Stimulated activated memory B cell treated with anti-CD40 and anti-IgM and Interleukin-4, amounts not matched to agents 10 μg/mL and 1 μg/mL and 100 μg/mL, for 72 hours (primary cell): ENCODE data around the gene ANKRD33B.
"Not testable (repeated sequence)": the region's sequence is repeated elsewhere in the genome, so short reads cannot be mapped to it uniquely, and the experiment has no call there.

Experiments
- ATAC-seq: fragments of 150-1000 bp; cut with Tn5 transposase; 2 replicates; pipeline ENCODE4 v1.10.0; 2021
- H3K27ac Mint-ChIP-seq: one replicate; pipeline ENCODE4 v1.8.0; 2022; ENCODE audit warnings: mild to moderate bottlenecking, mixed read lengths
- H3K27me3 Mint-ChIP-seq: one replicate; pipeline ENCODE4 v1.8.0; 2022; ENCODE audit warnings: mixed read lengths
- H3K36me3 Mint-ChIP-seq: one replicate; pipeline ENCODE4 v1.8.0; 2022; ENCODE audit warnings: mixed read lengths
- H3K4me1 Mint-ChIP-seq: one replicate; pipeline ENCODE4 v1.8.0; 2022; ENCODE audit warnings: mixed read lengths
- H3K4me3 Mint-ChIP-seq: one replicate; pipeline ENCODE4 v1.8.0; 2022; ENCODE audit warnings: mild to moderate bottlenecking, moderate library complexity, mixed read lengths
- H3K9me3 Mint-ChIP-seq: one replicate; pipeline ENCODE4 v1.8.0; 2022; ENCODE audit warnings: mixed read lengths

The ANKRD33B gene

DNA sequence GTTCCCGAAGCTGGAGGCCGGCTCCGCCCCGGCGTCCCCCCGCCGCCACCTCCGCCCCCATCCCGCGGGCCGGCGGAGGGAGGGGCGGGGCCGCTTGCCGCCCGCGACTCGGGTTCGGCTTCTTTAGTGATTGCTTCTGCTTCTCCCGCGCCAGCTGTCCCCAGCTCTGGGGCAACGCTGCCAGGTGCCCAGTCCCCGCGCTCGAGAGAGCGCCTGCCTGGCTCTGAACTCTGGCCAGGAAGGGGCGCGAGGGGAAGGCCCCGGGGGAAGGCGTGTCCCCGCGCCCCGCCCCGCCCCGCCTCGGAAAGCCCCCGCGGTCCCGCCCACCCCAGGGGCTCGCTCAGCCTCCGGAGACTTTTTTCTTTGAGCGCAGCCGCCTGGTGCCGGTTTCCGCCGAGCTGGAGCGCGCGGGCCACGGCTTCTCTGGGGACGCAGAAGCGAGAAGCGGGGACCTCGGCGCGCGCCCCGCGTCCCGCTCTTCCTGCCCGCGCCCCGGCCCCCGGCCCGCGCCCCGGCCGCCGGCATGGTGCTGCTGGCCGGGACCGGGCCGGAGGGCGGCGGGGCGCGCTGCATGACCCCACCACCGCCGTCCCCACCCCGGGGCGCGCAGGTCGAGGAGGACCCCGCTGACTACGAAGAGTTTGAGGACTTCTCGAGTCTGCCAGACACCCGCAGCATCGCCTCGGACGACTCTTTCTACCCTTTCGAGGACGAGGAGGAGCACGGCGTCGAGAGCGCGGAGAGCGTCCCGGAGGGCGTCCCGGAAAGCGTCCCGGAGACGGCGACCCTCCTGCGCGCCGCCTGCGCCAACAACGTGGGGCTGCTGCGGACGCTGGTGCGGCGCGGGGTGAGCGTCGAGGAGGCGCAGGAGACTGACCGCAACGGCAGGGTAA, at the start of gene ANKRD33B:
Gene ANKRD33B, plus strand, starts transcription at position 126 of the 893 bp plus-strand sequence. Its CDS starts 398 bp downstream, at position 524.
- Mint-ChIP-seq H3K4me3 (peak within 1 kb of the TSS; percentile 96), H3K9me3 (no peaks in the 10 kb centered on the region), H3K36me3 (peaks cover 33% of the 10 kb centered on the region), H3K4me1 (peaks cover 75% of the 10 kb centered on the region), H3K27ac (peak within 1 kb of the TSS; percentile 95), H3K27me3 (no peaks in the 10 kb centered on the region)
- peak; percentile 80 for ATAC-seq

- H3K27ac Mint-ChIP-seq, ATAC-seq, H3K4me3 Mint-ChIP-seq, H3K36me3 Mint-ChIP-seq, H3K27me3 Mint-ChIP-seq, H3K9me3 Mint-ChIP-seq: not testable (repeated sequence)
- H3K4me1 Mint-ChIP-seq: peaks cover 13% of the 10 kb centered on the region
Measured at GRCh38 chr5:10514572-10514971, 49.3 kb upstream of the ANKRD33B start.

- Mint-ChIP-seq H3K4me3 (no peak overlapping the region), H3K9me3 (no peaks in the 10 kb centered on the region), H3K36me3 (no peaks in the 10 kb centered on the region), H3K27me3 (no peaks in the 10 kb centered on the region), H3K4me1 (peaks cover 21% of the 10 kb centered on the region), H3K27ac (no peak overlapping the region)
- no peak for ATAC-seq
Measured at GRCh38 chr5:10515492-10515891, 48.4 kb upstream of the ANKRD33B start.

DNA sequence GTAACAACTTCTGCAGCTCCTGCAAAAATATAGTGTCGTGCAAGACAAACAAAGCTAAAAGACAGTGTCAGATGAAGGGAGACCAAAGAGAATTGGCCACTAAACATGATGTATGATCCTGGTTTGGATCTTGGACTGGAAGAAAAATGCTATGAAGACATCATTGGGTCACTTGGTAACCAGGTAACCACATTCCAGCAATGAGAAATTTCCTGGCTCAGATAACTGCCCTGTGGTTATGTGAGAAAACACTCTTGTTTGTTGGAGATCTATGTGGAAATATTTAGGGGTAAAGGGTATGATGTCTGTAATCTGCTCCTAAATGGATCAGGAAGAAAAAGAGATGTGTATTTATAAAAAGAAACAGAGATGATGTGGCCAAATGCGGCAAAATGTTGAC, 45.5 kb upstream of the ANKRD33B start:
- Mint-ChIP-seq H3K4me3 (no peak overlapping the region), H3K27ac (peak overlapping the region; percentile 17), H3K36me3 (no peaks in the 10 kb centered on the region), H3K4me1 (peaks cover 16% of the 10 kb centered on the region), H3K9me3 (peaks cover 3% of the 10 kb centered on the region), H3K27me3 (no peaks in the 10 kb centered on the region)
- no peak for ATAC-seq

DNA sequence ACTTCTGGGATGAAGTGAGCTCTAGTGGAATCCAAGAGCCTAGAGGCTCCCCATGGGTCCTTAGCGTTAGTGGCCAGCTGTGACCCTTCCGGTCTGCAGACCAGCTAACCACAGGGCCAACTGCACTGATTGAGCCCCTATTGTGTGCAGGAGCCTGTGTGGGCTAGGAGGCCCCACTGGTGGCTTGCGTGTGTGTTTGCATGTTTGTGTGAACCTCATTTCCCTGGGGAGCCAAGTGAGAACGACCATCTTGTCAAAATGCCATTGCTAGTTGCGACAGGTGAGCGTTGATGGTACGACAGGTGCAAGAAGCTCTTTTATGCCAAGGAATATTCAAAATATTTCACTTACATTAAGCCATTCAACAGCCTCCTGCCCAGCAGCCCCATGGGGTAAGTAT, 44.1 kb upstream of the ANKRD33B start:
- peaks cover 3% of the 10 kb centered on the region for H3K9me3 Mint-ChIP-seq
- peak overlapping the region; percentile 15 for H3K27ac Mint-ChIP-seq
- peak; percentile 53 for ATAC-seq
- no peak overlapping the region for H3K4me3 Mint-ChIP-seq
- peaks cover 19% of the 10 kb centered on the region for H3K4me1 Mint-ChIP-seq
- H3K36me3 Mint-ChIP-seq: no peaks in the 10 kb centered on the region
- H3K27me3 Mint-ChIP-seq: no peaks in the 10 kb centered on the region

- H3K27me3 Mint-ChIP-seq: no peaks in the 10 kb centered on the region
- no peak for ATAC-seq
Measured at GRCh38 chr5:10520706-10521105, 43.2 kb upstream of the ANKRD33B start.

DNA sequence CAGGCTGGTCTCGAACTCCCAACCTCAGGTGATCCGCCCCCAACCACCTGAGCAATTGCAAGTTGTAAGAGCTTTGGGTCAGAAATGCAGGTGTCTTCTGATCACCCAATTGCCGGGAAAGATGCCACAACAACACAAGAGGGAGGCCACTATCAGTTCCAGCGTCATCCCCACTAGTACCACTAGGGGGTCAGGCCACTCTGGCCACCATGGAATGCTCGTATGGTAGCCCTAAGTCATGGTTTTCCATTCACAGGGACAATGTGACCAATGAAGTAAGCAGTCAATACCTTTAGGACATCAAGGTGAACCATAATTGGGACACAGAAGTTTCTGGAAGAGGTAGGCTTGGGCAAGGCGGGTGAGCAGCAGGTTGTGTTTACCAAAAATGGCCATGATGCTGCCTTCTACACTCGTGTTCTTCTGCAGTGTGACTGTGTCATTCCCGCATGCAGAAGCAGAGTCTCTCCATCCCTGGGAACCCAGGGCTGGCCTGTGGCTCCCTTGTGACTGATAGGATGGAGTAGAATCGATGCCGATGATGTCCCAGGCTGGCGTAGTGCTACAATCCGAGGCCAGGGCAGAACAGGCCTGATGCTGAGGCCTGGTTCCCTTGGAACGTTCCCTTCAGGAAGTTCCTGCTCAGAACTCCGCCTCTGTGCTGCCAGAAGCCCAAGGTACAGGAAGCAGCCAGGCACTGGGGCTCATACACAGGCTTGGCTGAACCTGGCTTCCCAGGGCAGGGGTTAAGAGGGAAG, 42.2 kb upstream of the ANKRD33B start:
- peaks cover 3% of the 10 kb centered on the region for H3K9me3 Mint-ChIP-seq
- H3K4me1 Mint-ChIP-seq: peaks cover 30% of the 10 kb centered on the region
- H3K36me3 Mint-ChIP-seq: no peaks in the 10 kb centered on the region
- no peak overlapping the region for H3K4me3 Mint-ChIP-seq
- ATAC-seq: no peak
- no peaks in the 10 kb centered on the region for H3K27me3 Mint-ChIP-seq
- no peak overlapping the region for H3K27ac Mint-ChIP-seq

More at GRCh38 chr5:10520706-10521105, 43.2 kb upstream of the ANKRD33B start:
- no peaks in the 10 kb centered on the region for H3K36me3 Mint-ChIP-seq
- H3K27ac Mint-ChIP-seq: no peak overlapping the region
- H3K4me3 Mint-ChIP-seq: no peak overlapping the region
- H3K4me1 Mint-ChIP-seq: peaks cover 26% of the 10 kb centered on the region
- H3K9me3 Mint-ChIP-seq: peaks cover 3% of the 10 kb centered on the region

DNA sequence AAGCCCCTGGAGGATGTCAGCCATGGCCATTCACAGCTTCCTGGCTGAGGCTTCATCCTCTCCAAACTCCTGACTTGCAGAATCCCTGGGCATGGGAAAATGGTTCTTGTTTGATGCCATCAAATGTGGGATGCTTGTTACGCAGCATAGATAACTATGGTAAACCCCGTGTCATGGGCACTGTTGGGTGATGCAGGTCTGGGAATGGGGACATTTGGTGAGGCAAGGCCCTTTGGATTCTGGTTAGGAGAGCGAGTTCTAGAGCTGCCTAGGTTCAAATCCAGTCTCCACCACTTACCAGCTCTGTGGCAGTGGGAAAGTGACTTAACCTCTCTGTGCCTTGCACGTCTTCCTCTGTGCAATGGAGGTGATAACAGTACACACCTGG, 41.7 kb upstream of the ANKRD33B start:
- Mint-ChIP-seq H3K9me3 (peaks cover 3% of the 10 kb centered on the region), H3K4me3 (no peak overlapping the region), H3K4me1 (peaks cover 30% of the 10 kb centered on the region), H3K27ac (no peak overlapping the region), H3K27me3 (no peaks in the 10 kb centered on the region), H3K36me3 (no peaks in the 10 kb centered on the region)
- ATAC-seq: no peak

DNA sequence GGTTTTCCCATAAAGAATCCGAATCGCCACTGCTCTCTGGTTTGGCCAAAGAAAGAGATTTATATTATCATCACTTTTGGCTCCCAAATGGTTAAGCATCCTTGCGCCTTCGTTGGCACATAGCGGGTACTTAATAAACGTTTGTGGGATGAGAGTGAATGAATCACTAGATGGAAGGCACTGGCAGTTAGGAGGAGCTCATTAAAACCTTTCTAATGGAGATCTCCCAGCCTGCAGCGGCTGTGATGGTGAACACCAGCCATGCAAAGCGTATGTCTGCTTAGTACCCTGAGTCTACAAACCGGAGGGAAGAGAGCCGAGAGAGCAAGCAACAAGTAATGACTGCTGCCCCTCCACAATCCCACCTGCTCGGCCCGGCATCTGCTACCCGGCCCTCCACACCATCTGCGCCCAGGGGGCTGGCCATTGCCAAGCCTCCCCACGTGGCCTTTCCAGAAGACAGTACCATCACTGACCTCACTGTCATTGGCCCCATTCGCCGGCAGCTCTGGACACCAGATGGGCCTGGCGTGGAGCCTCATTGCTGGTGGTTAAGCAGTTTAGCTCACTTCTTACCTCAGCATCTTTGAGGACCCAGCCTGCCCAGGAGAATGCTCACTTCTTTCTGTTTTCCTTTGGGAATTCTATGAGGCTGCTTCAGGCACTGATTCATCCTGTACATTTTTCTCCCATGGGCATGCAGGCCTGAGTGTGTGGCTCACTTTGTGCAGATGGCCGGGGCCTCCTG, 39.3 kb upstream of the ANKRD33B start:
- Mint-ChIP-seq H3K4me1 (peaks cover 24% of the 10 kb centered on the region), H3K4me3 (peak overlapping the region; percentile 43), H3K36me3 (no peaks in the 10 kb centered on the region), H3K9me3 (peaks cover 3% of the 10 kb centered on the region), H3K27ac (no peak overlapping the region), H3K27me3 (no peaks in the 10 kb centered on the region)
- ATAC-seq: no peak

GRCh38 chr5:10525124-10525495, 38.8 kb upstream of the ANKRD33B start:
- no peak for ATAC-seq
- Mint-ChIP-seq H3K4me3 (peak overlapping the region; percentile 43), H3K27me3 (no peaks in the 10 kb centered on the region), H3K27ac (no peak overlapping the region), H3K36me3 (no peaks in the 10 kb centered on the region), H3K9me3 (peaks cover 3% of the 10 kb centered on the region), H3K4me1 (peaks cover 18% of the 10 kb centered on the region)

DNA sequence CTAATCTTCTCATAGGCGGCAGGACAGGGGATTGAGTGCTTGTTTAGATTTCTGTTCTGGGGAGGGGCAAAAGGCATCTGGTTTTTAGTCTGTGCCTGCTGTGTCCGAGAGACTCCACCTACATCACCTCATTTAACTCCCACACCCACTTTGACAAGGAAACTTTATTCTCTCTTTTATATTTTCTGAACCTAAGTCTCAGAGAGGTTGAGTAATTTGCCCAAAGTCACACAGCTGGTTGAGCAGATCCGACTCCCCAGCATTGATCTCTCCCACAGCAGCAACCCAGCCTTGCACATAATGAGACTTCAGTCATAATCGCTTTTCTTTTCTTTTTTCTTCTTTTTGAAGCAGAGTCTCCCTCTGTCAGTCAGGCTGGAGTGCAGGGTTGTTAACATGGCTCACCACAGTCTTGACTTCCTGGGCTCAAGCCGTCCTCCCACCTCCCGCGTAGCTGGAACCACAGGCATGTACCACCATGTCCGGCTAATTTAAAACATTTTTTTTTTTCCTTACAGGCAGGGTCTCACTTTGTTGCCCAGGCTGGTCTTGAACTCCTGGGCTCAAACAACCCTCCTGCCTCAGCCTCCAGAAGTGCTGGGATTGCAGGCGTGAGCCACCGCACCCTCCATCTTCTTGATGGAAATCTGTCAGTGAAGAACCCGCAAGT, 36.5 kb upstream of the ANKRD33B start:
- Mint-ChIP-seq H3K4me1 (peaks cover 15% of the 10 kb centered on the region), H3K9me3 (peaks cover 3% of the 10 kb centered on the region), H3K4me3 (no peak overlapping the region), H3K27me3 (peaks cover 6% of the 10 kb centered on the region), H3K36me3 (no peaks in the 10 kb centered on the region), H3K27ac (peak overlapping the region; percentile 65)
- ATAC-seq: no peak

DNA sequence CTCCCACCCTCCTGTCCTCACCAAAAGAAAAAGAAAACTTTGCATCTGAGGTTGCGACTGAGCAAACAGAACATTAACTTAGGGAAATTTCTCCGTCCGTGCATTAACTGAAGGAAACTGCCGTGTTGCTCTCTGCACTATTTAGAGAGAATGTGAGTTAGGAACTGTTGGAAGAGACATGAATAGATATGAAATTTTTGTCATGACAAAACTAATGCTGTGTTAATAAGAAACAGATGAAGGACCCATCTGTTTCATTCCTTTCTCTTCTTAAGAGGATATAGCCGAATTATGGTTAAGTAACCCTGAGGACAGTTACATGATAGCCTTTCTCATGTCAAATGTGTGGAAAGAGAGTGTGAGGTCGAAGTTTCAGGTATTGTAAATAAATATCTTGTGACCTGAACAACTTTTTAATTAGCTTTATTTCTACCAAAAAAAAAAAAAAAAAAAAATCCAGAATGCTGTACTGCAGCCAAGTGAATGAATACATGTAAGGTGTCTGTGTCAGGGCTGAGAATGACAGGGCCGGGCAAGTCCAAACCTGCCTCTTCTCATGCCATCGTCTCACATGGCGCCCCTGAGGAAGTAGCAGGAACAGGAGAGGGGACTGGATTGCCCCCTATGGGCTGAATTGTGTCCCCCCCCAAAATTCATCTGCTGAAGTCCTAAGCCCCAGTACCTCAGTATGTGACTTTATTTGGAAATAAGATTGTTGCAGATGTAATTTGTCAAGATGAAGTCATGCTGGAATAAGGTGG, 35.6 kb upstream of the ANKRD33B start:
- H3K36me3 Mint-ChIP-seq: no peaks in the 10 kb centered on the region
- no peaks in the 10 kb centered on the region for H3K9me3 Mint-ChIP-seq
- no peak for ATAC-seq
- peaks cover 22% of the 10 kb centered on the region for H3K4me1 Mint-ChIP-seq
- H3K27ac Mint-ChIP-seq: no peak overlapping the region
- H3K4me3 Mint-ChIP-seq: no peak overlapping the region
- peaks cover 13% of the 10 kb centered on the region for H3K27me3 Mint-ChIP-seq

GRCh38 chr5:10528827-10529226, 35.0 kb upstream of the ANKRD33B start:
- Mint-ChIP-seq H3K4me1 (peaks cover 22% of the 10 kb centered on the region), H3K36me3 (no peaks in the 10 kb centered on the region), H3K4me3 (no peak overlapping the region), H3K27me3 (peaks cover 13% of the 10 kb centered on the region), H3K9me3 (no peaks in the 10 kb centered on the region), H3K27ac (no peak overlapping the region)
- ATAC-seq: no peak

DNA sequence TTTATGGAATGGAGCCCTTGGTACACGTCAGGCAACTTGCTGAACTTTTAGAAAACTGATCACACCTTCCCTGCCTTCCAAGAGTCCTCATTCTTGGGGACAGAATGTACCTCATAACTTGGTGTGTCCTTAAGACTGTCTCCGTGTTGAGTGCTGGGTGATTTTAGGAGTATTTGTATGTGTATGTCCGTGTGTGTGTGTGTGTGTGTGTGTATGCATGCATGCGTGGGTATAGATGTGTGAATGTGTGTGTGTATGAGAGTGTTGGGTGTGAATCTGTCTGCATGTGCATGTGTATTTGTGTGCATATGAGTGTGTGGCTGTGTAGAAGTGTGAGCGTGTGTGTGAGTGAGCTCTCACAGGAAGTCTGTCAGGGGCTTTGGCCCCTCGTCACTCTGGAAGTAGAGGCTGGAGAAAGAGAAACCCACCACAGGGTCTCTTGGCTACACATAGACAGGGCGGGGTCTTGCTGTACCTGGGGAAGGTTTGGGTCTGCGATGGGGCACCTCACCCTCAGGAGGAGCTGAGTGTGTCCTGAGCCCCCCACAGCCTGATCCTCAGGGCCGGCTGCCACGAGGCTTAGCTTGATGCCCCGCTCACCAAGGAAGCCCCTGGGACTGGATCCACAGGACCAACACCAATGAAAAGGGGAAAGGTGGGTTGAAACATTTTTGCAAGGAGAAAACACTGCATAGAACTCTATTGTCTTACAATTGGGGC, 33.1 kb upstream of the ANKRD33B start:
- peaks cover 11% of the 10 kb centered on the region for H3K4me1 Mint-ChIP-seq
- no peaks in the 10 kb centered on the region for H3K36me3 Mint-ChIP-seq
- H3K9me3 Mint-ChIP-seq: no peaks in the 10 kb centered on the region

More for the DNA sequence above, 33.1 kb upstream of the ANKRD33B start:
- no peak for ATAC-seq
- no peak overlapping the region for H3K27ac Mint-ChIP-seq
- no peak overlapping the region for H3K4me3 Mint-ChIP-seq
- H3K27me3 Mint-ChIP-seq: peaks cover 13% of the 10 kb centered on the region
